Right lobe of liver (tissue), 6 donors: ENCODE results near the gene MTA1. TPM values are rescaled to one million over a fixed set of nuclear protein-coding genes. Genes with fewer than 3 reads are reported as not detected.
A peak's percentile ranks its signal among the peaks of the same experiment; 100 is the strongest.

Source experiments
- ATAC-seq, 4 donors: fragments of 200-7000 bp; cut with Tn5 transposase; one replicate each; pipeline ENCODE4 v1.9.1; 2020; ENCODE audit warnings: mild to moderate bottlenecking in 4 of 4, moderate library complexity in 4 of 4
- DNase-seq, 3 donors: peaks; one replicate each; pipeline ENCODE4 v3.0.0-alpha.2; 2020
- H3K27ac ChIP-seq, 3 donors: fragments of 200-600 bp; one replicate each; pipeline ENCODE4 v1.8.0; 2022
- H3K27me3 ChIP-seq, 2 donors: fragments of 200-600 bp; one replicate each; pipeline ENCODE4 v1.8.0; 2022
- H3K36me3 ChIP-seq, 4 donors: fragments of 200-600 bp; sonication (generic) in 1 of 4; one replicate each; pipeline versions ENCODE4 v1.5.1 to v1.8.0; 2017 to 2022; ENCODE audit warnings: control low read depth in 1 of 4
- H3K4me1 ChIP-seq, 4 donors: fragments of 200-600 bp; sonication (generic) in 1 of 4; one replicate each; pipeline versions ENCODE4 v1.5.1 to v1.8.0; 2017 to 2022; ENCODE audit warnings: control low read depth in 1 of 4
- H3K4me3 ChIP-seq, 3 donors: fragments of 200-600 bp; one replicate each; pipeline ENCODE4 v1.8.0; 2022
- H3K9me3 ChIP-seq, 4 donors: fragments of 200-600 bp; sonication (generic) in 1 of 4; one replicate each; pipeline versions ENCODE4 v1.5.1 to v1.8.0; 2017 to 2022; ENCODE audit warnings: control low read depth in 1 of 4
- CTCF ChIP-seq, 4 donors: fragments of 200-600 bp in 3 of 4; fragments of 450-650 bp in 1 of 4; IDR thresholded peaks; one replicate each; pipeline versions ENCODE4 v1.5.1 to v1.8.0; 2016 to 2022; ENCODE audit warnings: antibody characterized with exemption in 4 of 4, mild to moderate bottlenecking in 2 of 4
- POLR2A ChIP-seq: fragments of 450-650 bp; IDR thresholded peaks from one replicate; pipeline ENCODE4 v1.6.1; 2017; ENCODE audit warnings: antibody characterized with exemption, mild to moderate bottlenecking
- WGBS: methylation state at CpG from one replicate; pipeline ENCODE4 v1.1.6; 2018; ENCODE audit warnings: low coverage, low lambda C conversion rate; ENCODE audit not compliant: insufficient coverage; ENCODE audit errors: missing lambda C conversion rate; 5-methylcytosine and 5-hydroxymethylcytosine counted together
- intact Hi-C, 2 donors: fragments of 100-400 bp; cut with DNase I; formaldehyde crosslinking; loops; one replicate each; pipeline versions ENCODE4 v1.11.2 to v1.14.1; 2022
- total RNA-seq, 6 experiments: library from RNA; depleted of rRNA in 2 of 6; stranded (reverse); fragments of >200 nt in 2 of 6; fragmentation: NEBNext Ultra II Directional in 3 of 6; extraction: Animal tissue kit (Norgen Biotek cat#: 25700) in 3 of 6; gene quantifications; one replicate each; pipeline versions ENCODE4 v1.1.0 to v1.2.4, GENCODE V29; 2016 to 2023
- donor health status: DM: no; HTN: yes; CAD: no.
- donor health status: DM: no; HTN: no; CAD: no.
- donor health status: DM: no; HTN: no; CAD: no.
- donor health status: DM: no; HTN: yes; CAD: no.
- donor health status: DM: no; HTN: yes; CAD: no.

The MTA1 gene
- total RNA-seq, 6 experiments from 2014 or later: 18.6 to 45.1 (median 29.2) TPM

- 8% methylated on average over 2 of the region's 48 CpGs for WGBS
- Histone ChIP-seq H3K9me3 (no peaks in the 10 kb centered on the region), H3K27ac (peak overlapping the region; percentile 68 to 86 (median 85)), H3K4me3 (peak overlapping the region; percentile 58 to 82 (median 63)), H3K27me3 (no peaks in the 10 kb centered on the region), H3K36me3 (no peaks in the 10 kb centered on the region), H3K4me1 (peaks cover 0 to 40% (median 17%) of the 10 kb centered on the region in 4 donors)
- intact Hi-C loops: no loop called here
- ATAC-seq: peak; percentile 36 to 48 (median 38)
- TF ChIP-seq POLR2A: no peak
- no peak for TF ChIP-seq CTCF (IDR thresholded peaks at IDR 0.05)
- DNase-seq: peak; percentile 75 to 83 (median 77)
Observed at GRCh38 chr14:105475269-105476096, 55.9 kb downstream of the MTA1 start.

- ATAC-seq: peak; percentile 57 to 71 (median 70)
- intact Hi-C loops: no loop called here
- WGBS: no CpG with 5 or more reads among the region's 21 CpGs
- peak; percentile 88 to 95 (median 93) for DNase-seq
- H3K27ac ChIP-seq: peak overlapping the region; percentile 68 to 86 (median 85)
- H3K27me3 ChIP-seq: no peaks in the 10 kb centered on the region
- peak overlapping the region; percentile 58 to 82 (median 63) for H3K4me3 ChIP-seq
- H3K9me3 ChIP-seq: no peaks in the 10 kb centered on the region
- TF ChIP-seq CTCF (IDR thresholded peaks at IDR 0.05): no peak
- TF ChIP-seq POLR2A: peak; percentile 43
- H3K36me3 ChIP-seq: no peaks in the 10 kb centered on the region
- peaks cover 0 to 47% (median 19%) of the 10 kb centered on the region in 4 donors for H3K4me1 ChIP-seq
Observed at GRCh38 chr14:105476097-105476830, 56.6 kb downstream of the MTA1 start.

GRCh38 chr14:105476831-105477659 lies 57.4 kb downstream of the MTA1 start:
- ATAC-seq (no peak), DNase-seq (peak in 1 of 3 donors; percentile 44)
- WGBS: 63% methylated on average over 8 of the region's 16 CpGs
- Histone ChIP-seq H3K4me3 (peak overlapping the region in 2 of 3 donors; percentile 63 to 82), H3K36me3 (no peaks in the 10 kb centered on the region), H3K4me1 (peaks cover 0 to 53% (median 24%) of the 10 kb centered on the region in 4 donors), H3K9me3 (no peaks in the 10 kb centered on the region), H3K27me3 (no peaks in the 10 kb centered on the region), H3K27ac (peak overlapping the region; percentile 68 to 86 (median 85))
- TF ChIP-seq POLR2A: no peak
- TF ChIP-seq CTCF (IDR thresholded peaks at IDR 0.05): no peak
- intact Hi-C loops: no loop called here

- DNase-seq: no peak
- Histone ChIP-seq H3K4me3 (no peak overlapping the region), H3K27me3 (no peaks in the 10 kb centered on the region), H3K36me3 (no peaks in the 10 kb centered on the region), H3K9me3 (no peaks in the 10 kb centered on the region), H3K27ac (no peak overlapping the region), H3K4me1 (peaks cover 0 to 55% (median 25%) of the 10 kb centered on the region in 4 donors)
- no peak for ATAC-seq
- no peak for TF ChIP-seq POLR2A
- TF ChIP-seq CTCF (IDR thresholded peaks at IDR 0.05): no peak
- intact Hi-C loops: no loop called here
- 74% methylated on average over 6 of the region's 56 CpGs for WGBS
Observed at GRCh38 chr14:105477660-105478397, 58.2 kb downstream of the MTA1 start.
